ENCODE data around the gene DHX9. TPM values are rescaled to one million over a fixed set of nuclear protein-coding genes. Genes with fewer than 3 reads are reported as not detected.
A peak's percentile ranks its signal among the peaks of the same experiment; 100 is the strongest.
"Not testable (repeated sequence)": the region's sequence is repeated elsewhere in the genome, so short reads cannot be mapped to it uniquely, and the experiment has no call there.

Gene DHX9
- total RNA-seq, 2 donors from 2014 or later = 38.4 to 67.9 TPM

DNA sequence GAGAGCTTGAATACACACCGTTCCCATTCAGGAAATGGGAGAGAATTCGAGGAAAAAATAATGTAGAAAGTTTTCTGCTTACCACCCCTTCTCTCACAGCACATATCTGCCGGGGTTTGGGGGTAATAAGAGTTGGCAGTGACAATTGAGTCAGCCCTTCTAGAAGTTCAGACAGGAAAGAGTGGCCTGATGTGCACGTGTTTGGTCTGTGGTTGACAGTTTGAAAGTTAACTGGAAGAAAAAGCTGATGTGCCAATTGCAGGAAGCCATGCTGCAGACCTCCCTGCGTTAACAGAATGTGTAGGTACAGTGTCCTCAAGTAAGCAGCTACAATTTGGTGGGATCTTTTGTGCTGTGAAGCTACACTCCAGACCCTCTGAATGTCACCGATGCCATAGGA lies 50.9 kb downstream of the DHX9 start:
- TF ChIP-seq, protein P1, sequence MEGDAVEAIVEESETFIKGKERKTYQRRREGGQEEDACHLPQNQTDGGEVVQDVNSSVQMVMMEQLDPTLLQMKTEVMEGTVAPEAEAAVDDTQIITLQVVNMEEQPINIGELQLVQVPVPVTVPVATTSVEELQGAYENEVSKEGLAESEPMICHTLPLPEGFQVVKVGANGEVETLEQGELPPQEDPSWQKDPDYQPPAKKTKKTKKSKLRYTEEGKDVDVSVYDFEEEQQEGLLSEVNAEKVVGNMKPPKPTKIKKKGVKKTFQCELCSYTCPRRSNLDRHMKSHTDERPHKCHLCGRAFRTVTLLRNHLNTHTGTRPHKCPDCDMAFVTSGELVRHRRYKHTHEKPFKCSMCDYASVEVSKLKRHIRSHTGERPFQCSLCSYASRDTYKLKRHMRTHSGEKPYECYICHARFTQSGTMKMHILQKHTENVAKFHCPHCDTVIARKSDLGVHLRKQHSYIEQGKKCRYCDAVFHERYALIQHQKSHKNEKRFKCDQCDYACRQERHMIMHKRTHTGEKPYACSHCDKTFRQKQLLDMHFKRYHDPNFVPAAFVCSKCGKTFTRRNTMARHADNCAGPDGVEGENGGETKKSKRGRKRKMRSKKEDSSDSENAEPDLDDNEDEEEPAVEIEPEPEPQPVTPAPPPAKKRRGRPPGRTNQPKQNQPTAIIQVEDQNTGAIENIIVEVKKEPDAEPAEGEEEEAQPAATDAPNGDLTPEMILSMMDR (IDR thresholded peaks at IDR 0.05) = no peak
- DNase-seq = no peak
- Histone ChIP-seq H3K4me3 (no peak overlapping the region), H3K36me3 (replicated peaks in 1 of 2; ENCODE audit: insufficient read depth in 1 of 2, low read depth in 2 of 2) (peaks cover 6 to 22% of the 10 kb centered on the region in 2 donors), H3K4me1 (no peaks in the 10 kb centered on the region), H3K27me3 (no peaks in the 10 kb centered on the region), H3K9me3 (no peaks in the 10 kb centered on the region), H3K27ac (no peak overlapping the region)
- intact Hi-C loops (cut with DNase I) = no loop called here
- no peak for ATAC-seq
- 64 to 68% methylated on average over 6 of the region's 6 CpGs for WGBS, 2 donors

DNA sequence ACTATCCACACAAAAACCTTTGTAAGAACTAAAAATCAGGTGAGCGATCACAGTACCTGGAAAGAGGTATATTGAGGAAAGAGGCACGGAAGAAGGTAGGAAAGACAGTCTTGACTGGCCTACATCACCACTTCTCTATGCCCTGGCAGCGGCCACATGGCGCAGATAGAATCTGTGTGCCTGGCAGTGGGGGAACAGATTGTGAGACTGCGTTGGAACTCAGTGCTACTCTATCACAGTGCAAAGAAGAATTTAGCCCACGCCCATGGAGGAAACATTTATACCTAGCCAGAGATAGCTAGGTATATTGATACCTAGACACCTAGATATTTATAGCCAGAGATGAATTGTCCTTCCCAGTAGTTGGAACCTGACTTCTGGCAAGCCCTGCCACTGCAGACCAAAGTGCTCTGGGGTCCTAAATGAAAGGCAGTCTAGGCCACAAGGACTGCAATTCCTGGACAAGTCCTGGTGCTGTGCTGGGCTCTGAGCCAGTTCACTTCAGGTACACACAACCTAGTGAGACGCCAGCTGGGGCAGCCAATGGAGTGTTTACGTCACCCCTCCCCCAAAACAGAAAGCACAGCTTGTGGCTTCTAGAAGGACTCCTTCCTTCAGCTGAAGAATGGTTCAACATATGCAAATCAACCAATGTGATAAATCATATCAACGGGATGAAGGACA lies 51.9 kb downstream of the DHX9 start:
- Histone ChIP-seq H3K27me3 (no peaks in the 10 kb centered on the region), H3K9me3 (no peaks in the 10 kb centered on the region), H3K4me3 (no peak overlapping the region), H3K4me1 (no peaks in the 10 kb centered on the region), H3K27ac (no peak overlapping the region), H3K36me3 (replicated peaks in 1 of 2; ENCODE audit: insufficient read depth in 1 of 2, low read depth in 2 of 2) (peaks cover 6 to 14% of the 10 kb centered on the region in 2 donors)
- 73 to 82% methylated on average over 9 of the region's 9 CpGs for WGBS, 2 donors
- no peak for ATAC-seq
- DNase-seq = peak in 3 of 4 donors; percentile 20 to 49 (median 35)
- intact Hi-C loops (cut with DNase I) = no loop called here
- TF ChIP-seq, protein P1 (IDR thresholded peaks at IDR 0.05) = no peak
- no peak for TF ChIP-seq POLR2A (IDR thresholded peaks at IDR 0.05)

GRCh38 chr1:182897696-182898095 lies 58.5 kb downstream of the DHX9 start:
- Histone ChIP-seq H3K4me3 (no peak overlapping the region), H3K27ac (no peak overlapping the region), H3K27me3 (no peaks in the 10 kb centered on the region), H3K4me1 (no peaks in the 10 kb centered on the region), H3K36me3 (replicated peaks in 1 of 2; ENCODE audit: insufficient read depth in 1 of 2, low read depth in 2 of 2) (no peaks in the 10 kb centered on the region), H3K9me3 (no peaks in the 10 kb centered on the region)
- intact Hi-C loops (cut with DNase I) = no loop called here
- WGBS, 2 donors = 73 to 91% methylated on average over 2 of the region's 2 CpGs
- DNase-seq (no peak), ATAC-seq (no peak)
- no peak for TF ChIP-seq POLR2A (IDR thresholded peaks at IDR 0.05)
- TF ChIP-seq, protein P1 (IDR thresholded peaks at IDR 0.05) = no peak

DNA sequence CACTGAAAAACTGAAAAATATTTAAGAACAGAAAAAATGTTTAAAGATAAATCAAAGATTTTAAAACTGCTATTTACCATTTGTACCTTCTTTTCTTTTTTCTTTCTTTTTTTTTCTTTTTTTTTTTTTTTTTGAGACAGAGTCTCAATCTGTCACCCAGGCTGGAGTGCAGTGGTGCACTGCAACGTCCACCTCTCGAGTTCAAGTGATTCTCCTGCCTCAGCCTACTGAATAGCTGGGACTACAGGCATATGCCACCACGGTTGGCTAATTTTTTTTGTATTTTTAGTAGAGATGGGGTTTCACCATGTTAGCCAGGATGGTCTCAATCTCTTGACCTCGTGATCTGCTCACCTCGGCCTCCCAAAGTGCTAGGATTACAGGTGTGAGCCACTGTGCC lies 62.8 kb downstream of the DHX9 start:
- WGBS, 2 donors = 89 to 93% methylated on average over 5 of the region's 5 CpGs
- H3K36me3 ChIP-seq (replicated peaks in 1 of 2; ENCODE audit: insufficient read depth in 1 of 2, low read depth in 2 of 2); H3K4me1 ChIP-seq; intact Hi-C loops (cut with DNase I); H3K9me3 ChIP-seq; H3K27me3 ChIP-seq; H3K4me3 ChIP-seq; H3K27ac ChIP-seq; DNase-seq; ATAC-seq: not testable (repeated sequence)

DNA sequence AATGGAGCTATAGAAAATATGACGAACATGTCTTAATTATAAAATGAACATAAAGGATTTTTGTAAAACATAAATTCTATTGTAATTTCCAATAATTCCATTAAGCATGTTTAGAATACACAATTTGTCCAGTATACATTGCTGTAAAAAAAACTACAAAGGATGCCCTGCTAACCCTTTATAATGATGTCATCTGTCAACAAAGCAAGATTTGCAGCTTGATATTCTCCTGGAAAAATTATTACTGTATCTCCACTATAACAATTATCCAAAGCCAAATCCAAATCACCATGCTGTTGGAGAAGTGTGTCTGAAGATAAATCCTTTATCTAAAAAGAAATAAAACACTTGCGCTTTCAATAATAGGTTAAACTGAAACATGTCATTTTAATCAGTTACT lies 66.2 kb downstream of the DHX9 start:
- Histone ChIP-seq H3K4me1 (no peaks in the 10 kb centered on the region), H3K27me3 (no peaks in the 10 kb centered on the region), H3K4me3 (no peak overlapping the region), H3K9me3 (no peaks in the 10 kb centered on the region), H3K36me3 (replicated peaks in 1 of 2; ENCODE audit: insufficient read depth in 1 of 2, low read depth in 2 of 2) (no peaks in the 10 kb centered on the region), H3K27ac (no peak overlapping the region)
- TF ChIP-seq, protein P1 (IDR thresholded peaks at IDR 0.05) = no peak
- TF ChIP-seq POLR2A (IDR thresholded peaks at IDR 0.05) = no peak
- 83 to 85% methylated on average over 2 of the region's 2 CpGs for WGBS, 2 donors
- intact Hi-C loops (cut with DNase I) = no loop called here
- ATAC-seq (no peak), DNase-seq (no peak)

Data from body of pancreas (tissue), 4 donors.